NCI-H460 (cell line): ENCODE results near the gene PHAX. TPM values are rescaled to one million over a fixed set of nuclear protein-coding genes. Genes with fewer than 3 reads are reported as not detected.
"Not testable (repeated sequence)": the region's sequence is repeated elsewhere in the genome, so short reads cannot be mapped to it uniquely, and the experiment has no call there.

Experiments
- DNase-seq: peaks from one replicate; pipeline ENCODE4 v3.0.0-alpha.2; 2016; ENCODE audit warnings: low read depth; ENCODE audit errors: extremely low read depth
- total RNA-seq: library from RNA; depleted of rRNA; stranded (reverse); fragments of >200 nt; shearing (Covaris generic); gene quantifications from 2 replicates; pipeline ENCODE4 v1.2.3, GENCODE V29; 2014

The PHAX gene
- total RNA-seq, 1 experiment from 2014 or later = 62.6 TPM

DNA sequence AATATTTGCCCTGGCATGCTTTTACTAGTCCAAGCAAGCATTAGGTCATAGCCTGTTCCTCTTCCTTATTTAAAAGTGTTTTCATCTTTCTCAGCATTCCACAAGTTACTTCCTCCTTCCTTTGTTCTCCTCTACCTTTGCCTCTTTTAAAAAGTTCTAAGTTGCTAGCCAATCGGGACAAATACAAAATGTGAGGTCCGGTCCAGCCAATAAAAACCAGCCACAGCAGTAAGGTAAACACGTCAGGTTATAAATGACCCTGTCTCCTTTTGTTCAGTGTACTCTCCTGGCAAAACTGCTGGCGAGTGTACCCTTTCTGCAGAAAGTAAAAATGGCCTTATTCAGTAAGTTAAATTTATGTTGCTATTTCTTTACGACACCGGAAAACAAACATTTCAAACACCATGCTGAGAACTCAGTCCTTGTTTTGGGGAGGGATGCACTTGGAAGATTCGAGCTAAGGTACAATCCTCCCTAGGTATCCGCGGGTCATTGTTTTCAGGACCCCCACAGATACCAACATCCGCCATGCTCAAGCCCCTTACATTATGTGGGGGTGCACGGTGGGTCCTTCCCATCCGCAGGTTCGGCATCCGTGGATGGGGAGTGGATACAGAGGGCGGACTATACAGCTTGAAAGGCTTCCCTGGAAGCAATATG lies 646 bp upstream of the PHAX start:
- not testable (repeated sequence) for DNase-seq

DNA sequence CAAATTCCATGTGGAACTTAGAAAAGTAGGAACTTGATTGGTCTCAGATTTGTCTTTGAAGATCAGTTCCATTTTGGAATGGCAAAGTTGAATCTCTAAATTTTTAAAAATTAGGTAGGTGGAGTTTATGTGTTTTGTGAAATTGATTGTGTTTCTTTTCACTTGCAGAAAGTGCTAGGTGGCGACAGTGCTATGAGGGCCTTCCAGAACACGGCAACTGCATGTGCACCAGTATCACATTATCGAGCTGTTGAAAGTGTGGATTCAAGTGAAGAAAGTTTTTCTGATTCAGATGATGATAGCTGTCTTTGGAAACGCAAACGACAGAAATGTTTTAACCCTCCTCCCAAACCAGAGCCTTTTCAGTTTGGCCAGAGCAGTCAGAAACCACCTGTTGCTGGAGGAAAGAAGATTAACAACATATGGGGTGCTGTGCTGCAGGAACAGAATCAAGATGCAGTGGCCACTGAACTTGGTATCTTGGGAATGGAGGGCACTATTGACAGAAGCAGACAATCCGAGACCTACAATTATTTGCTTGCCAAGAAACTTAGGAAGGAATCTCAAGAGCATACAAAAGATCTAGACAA lies 2.8 kb downstream of the PHAX start:
- DNase-seq = no peak

DNA sequence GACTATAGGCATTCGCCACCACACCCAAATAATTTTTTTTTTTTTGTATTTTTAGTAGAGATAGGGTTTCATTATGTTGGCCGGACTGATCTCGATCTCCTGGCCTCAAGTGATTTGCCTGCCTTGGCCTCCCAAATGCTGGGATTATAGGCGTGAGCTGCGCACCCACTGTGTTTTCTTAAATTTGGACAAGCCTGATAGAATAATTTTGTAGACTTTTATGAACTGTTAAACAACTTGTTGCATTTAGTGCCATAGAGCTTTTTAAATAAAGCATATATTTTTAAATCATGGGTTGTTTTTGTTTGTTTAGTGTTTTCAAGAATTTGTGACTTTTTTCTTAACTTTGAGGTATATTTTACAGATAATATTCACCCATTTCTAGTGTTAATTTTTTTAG lies 4.8 kb downstream of the PHAX start:
- DNase-seq = no peak

GRCh38 chr5:126610160-126610559 lies 9.4 kb downstream of the PHAX start:
- no peak for DNase-seq

GRCh38 chr5:126610616-126611015 lies 9.9 kb downstream of the PHAX start:
- DNase-seq = no peak

DNA sequence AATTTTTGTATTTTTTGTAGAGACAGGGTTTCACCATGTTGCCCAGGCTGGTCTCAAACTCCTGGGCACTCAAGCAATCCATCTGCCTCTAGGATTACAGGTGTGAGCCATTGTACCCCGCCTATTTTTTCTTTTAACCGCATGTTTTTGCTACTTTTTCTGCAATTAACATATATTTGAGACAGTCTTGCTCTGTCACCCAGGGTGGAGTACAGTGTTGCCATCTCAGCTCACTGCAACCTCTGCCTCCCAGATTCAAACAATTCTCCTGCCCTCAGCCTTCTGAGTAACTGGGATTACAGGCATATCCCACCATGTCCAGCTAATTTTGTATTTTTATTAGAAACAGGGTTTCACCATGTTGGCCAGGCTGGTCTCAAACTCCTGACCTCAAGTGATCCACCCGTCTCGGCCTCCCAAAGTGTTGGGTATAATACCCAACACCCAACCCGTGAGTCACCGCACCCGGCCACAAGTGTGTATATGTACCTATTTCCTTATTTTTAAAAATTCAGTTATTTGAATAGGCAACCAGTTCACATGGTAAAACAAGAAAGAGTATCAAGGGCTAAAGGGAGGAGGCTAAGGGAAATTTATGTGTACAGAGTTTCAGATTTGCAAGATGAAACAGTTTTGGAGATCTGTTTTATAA lies 13.3 kb downstream of the PHAX start:
- DNase-seq = no peak

DNA sequence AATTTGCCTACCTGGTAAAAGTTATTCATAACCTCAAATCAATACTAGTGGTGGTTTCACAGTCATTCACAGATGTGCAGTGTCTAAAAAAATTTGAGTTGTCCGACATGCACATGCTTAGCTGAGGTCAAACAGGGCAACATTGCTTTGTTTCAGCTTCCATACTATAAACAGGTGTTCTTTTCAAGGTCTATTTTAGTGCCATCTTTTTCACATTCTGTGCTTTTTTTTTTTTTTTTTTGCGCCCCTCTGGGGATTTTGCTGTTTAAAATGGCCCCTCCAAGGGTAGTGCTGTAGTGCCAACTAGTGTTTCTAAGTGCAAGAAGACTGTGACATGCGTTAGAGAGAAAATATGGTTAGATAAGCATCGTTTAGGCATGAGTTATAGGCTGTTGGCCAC lies 14.5 kb downstream of the PHAX start:
- no peak for DNase-seq

DNA sequence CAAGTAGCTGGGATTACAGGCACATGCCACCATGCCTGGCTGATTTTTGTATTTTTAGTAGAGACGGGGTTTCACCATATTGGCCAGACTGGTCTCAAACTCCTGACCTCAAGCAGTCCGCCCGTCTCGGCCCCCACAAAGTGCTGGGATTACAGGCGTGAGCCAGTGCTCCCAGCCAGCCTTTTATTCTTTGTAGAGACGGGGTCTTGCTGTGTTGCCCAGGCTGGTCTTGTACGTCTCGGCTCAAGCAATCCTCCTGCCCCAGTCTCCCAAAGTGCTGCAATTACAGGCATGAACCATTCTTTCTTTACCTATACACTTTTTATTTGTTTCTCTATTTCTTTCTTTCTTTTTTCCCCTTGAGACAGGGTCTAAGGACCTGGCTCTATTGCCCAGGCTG lies 16.9 kb downstream of the PHAX start:
- not testable (repeated sequence) for DNase-seq

DNA sequence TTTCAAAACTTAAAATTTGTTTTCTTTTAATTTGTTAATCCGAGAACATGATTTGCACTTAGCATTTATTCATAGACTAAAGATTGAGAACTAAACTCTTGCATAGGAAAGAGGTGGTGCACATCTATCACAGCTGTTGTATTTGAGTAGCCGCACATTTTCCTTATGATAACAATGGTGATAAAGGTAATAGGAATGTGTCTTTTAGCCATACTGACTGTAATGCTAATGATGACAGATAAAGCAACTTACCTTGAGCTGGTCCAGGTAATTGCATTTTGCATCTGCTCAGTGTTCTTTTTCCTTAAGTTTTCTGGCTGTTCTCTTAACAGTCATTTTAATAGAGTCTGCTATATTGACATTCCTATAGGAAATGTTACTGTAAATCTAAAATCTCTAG lies 19.0 kb downstream of the PHAX start:
- DNase-seq = no peak

DNA sequence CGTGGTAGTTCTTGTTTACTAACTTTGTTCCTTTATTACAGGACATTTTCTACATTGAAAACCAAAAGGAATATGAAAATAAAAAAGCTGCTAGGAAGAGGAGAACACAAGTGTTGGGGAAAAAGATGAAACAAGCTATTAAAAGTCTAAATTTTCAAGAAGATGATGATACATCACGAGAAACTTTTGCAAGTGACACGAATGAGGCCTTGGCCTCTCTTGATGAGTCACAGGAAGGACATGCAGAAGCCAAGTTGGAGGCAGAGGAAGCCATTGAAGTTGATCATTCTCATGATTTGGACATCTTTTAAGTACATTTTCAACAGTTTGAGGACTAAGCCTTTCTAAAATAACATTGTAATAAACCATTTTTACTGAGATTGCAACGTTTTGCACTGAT lies 23.8 kb downstream of the PHAX start:
- peak; percentile 12 for DNase-seq

- DNase-seq = no peak
Measured at GRCh38 chr5:126628102-126628501, 27.4 kb downstream of the PHAX start.

DNA sequence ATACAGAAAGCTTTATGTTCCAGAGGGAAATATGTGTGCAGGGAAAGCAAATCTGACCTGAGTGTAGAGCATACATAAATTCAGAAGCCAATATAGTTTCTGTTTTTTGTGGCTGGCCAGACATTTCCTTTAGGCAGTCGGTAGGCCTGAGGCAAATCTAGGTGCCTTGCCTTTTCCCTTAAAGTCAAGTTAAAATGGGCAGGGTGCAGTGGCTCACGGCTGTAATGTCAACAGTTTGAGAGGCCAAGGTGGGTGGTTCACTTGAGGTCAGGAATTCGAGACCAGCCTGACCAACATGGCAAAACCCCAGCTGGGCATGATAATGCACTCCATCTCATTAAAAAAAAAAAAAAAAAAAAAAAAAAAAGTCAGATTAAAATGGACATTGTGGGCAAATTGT lies 31.2 kb downstream of the PHAX start:
- DNase-seq = no peak

- no peak for DNase-seq
Measured at GRCh38 chr5:126633552-126633951, 32.8 kb downstream of the PHAX start.

GRCh38 chr5:126635585-126635984 lies 34.8 kb downstream of the PHAX start:
- DNase-seq = no peak

GRCh38 chr5:126636956-126637355 lies 36.2 kb downstream of the PHAX start:
- no peak for DNase-seq

DNA sequence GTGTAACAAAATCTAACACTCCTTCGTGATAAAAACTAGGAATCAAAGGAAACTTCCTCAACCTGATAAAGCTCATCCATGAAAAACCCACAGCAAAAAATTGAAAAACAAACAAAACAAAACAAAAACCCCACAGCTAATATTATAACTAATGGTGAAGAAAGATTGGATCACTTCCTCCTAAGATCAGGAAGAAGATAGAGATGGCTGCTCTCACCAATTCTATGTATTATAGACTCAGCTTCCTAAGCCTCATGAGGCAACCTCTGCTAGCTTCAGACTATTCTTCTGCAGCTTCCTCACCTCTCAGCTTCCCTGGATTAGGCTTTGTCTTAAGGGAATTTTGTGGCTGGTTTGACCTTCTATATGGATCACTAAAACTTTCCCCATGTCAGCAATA lies 40.1 kb downstream of the PHAX start:
- DNase-seq = no peak

GRCh38 chr5:126641387-126641786 lies 40.6 kb downstream of the PHAX start:
- no peak for DNase-seq

GRCh38 chr5:126645132-126645531 lies 44.4 kb downstream of the PHAX start:
- DNase-seq = no peak

GRCh38 chr5:126647071-126647470 lies 46.3 kb downstream of the PHAX start:
- no peak for DNase-seq

DNA sequence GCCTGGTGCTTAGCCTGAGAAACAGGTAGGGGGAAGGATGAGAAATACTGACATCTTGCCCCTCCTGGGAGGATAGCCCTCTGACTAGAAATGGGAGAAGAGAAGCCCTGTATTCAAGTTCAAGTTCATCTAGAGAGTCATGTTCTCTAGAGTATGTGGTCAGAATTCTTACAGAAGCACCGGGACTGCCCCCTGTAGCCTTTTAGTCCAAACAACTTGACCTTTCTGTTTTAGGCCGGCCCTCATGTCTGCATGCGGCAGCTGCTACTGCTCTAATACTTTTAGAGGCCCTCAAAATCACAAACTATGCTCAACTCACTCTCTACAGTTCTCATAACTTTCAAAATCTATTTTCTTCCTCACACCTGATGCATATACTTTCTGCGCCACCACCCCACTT lies 47.7 kb downstream of the PHAX start:
- no peak for DNase-seq

DNA sequence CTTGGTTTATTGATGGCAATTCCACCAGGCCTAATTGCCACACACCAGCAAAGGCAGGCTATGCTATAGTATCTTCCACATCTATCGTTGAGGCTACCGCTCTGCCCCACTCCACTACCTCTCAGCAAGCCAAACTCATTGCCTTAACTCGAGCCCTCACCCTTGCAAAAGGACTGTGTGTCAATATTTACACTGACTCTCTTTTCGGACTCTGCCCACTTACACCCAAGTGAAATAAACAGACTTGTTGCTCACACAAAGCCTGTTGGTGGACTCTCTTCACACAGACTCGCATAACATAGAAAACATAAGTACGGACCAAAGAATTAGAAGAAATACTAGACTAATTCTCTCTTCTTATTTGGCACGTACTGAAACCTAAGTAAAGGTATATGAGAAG lies 48.3 kb downstream of the PHAX start:
- peak; percentile 17 for DNase-seq

GRCh38 chr5:126649709-126650108 lies 49.0 kb downstream of the PHAX start:
- not testable (repeated sequence) for DNase-seq
